Measurements from ENCODE around the gene LDOC1. TPM values are rescaled to one million over a fixed set of nuclear protein-coding genes. Genes with fewer than 3 reads are reported as not detected.

Gene LDOC1
- 13.3 and 16.7 TPM in 2 replicates for total RNA-seq

DNA sequence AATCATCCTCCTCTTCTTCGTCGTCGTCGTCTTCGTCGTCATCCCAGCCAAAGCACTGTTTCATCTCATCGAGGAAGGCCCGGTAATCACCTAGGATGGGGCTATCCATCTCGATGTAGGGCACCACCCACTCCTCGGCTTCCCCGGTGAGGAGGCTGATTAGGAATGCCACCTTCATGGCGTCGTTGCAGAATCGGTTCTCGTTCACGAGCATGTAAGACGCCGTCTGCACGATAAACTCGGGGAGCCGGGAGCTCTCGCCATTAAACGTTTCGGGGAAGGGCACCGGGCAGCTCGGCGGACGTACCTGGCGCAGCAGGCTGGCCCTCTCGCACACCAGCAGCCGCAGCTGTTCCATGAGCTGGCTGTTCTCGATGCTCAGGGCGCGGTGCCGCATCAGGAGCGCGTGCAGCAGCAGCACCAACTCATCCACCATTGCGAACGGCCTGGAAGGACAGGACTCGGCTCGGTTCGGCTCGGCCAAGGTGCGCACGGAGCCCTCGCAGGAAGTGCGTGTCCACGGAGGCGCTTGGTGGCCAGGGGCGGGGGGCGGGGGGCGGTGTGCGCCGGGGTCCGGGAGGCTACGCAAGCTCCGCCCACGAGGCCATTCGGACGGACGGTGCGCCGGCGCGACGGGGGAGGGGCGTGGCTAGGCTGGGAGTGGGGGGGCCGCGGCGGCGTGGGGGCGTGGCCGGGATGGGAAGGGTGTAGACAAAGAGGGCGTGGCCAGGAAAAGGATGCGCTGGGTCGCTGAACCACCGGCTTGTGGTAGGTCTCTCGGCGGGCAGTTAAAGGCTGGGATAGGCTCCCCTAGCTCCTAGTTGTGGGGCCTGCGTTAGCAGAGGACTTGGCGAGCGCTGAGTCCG, at the start of gene LDOC1:
TSS of gene LDOC1 (minus strand) at position 544 of the 866 bp plus-strand sequence. CDS start at position 436, 108 bp downstream.

Other genes with a start within 250 kb of the LDOC1 start
- not detected in 2 replicates for gene SPANXB1, start 174.5 kb downstream of the LDOC1 start, total RNA-seq
- gene SPANXC, start 65.4 kb upstream of the LDOC1 start, total RNA-seq = not detected in 2 replicates